Hepatocyte (in vitro differentiated cells): ENCODE measurements around the gene ZP4. TPM values are rescaled to one million over a fixed set of nuclear protein-coding genes. Genes with fewer than 3 reads are reported as not detected.

Experiments
- DNase-seq: peaks from one replicate; pipeline ENCODE4 v3.0.0-alpha.2; 2016; ENCODE audit warnings: low spot score
- H2AFZ ChIP-seq: fragments of 200-600 bp; sonication (generic); 2 replicates; pipeline ENCODE4 v1.6.0; 2016; ENCODE audit warnings: antibody characterized with exemption, mild to moderate bottlenecking
- H3K27ac ChIP-seq: fragments of 200-600 bp; sonication (generic); 2 replicates; pipeline ENCODE4 v1.5.1; 2016; ENCODE audit warnings: mild to moderate bottlenecking
- H3K27me3 ChIP-seq: fragments of 200-600 bp; sonication (generic); 2 replicates; pipeline ENCODE4 v1.6.1; 2016
- H3K36me3 ChIP-seq: fragments of 200-600 bp; sonication (generic); replicated peaks from 2 replicates; pipeline ENCODE4 v1.5.1; 2016; ENCODE audit warnings: low read depth; ENCODE audit not compliant: insufficient read depth
- H3K4me1 ChIP-seq: fragments of 200-600 bp; sonication (generic); 2 replicates; pipeline ENCODE4 v1.5.1; 2016; ENCODE audit warnings: mild to moderate bottlenecking, moderate library complexity; ENCODE audit not compliant: insufficient read depth
- H3K4me2 ChIP-seq: fragments of 200-600 bp; sonication (generic); 2 replicates; pipeline ENCODE4 v1.6.0; 2016
- H3K4me3 ChIP-seq: fragments of 200-600 bp; sonication (generic); 2 replicates; pipeline ENCODE4 v1.5.1; 2016; ENCODE audit warnings: mild to moderate bottlenecking
- H3K79me2 ChIP-seq: fragments of 200-600 bp; sonication (generic); 2 replicates; pipeline ENCODE4 v1.6.0; 2017; ENCODE audit warnings: mild to moderate bottlenecking
- H3K9me2 ChIP-seq: fragments of 200-600 bp; sonication (generic); replicated peaks from 2 replicates; pipeline ENCODE4 v1.6.0; 2017; ENCODE audit warnings: mild to moderate bottlenecking; ENCODE audit not compliant: insufficient read depth
- H3K9me3 ChIP-seq: fragments of 200-600 bp; sonication (generic); 2 replicates; pipeline ENCODE4 v1.5.1; 2016; ENCODE audit warnings: low read depth, mild to moderate bottlenecking
- H4K20me1 ChIP-seq: fragments of 200-600 bp; sonication (generic); 2 replicates; pipeline ENCODE4 v1.6.0; 2016; ENCODE audit warnings: mild to moderate bottlenecking; ENCODE audit not compliant: insufficient read depth, poor library complexity, severe bottlenecking
- EZH2 ChIP-seq: fragments of 200-600 bp; sonication (generic); IDR thresholded peaks from 2 replicates; pipeline ENCODE4 v1.6.1; 2016; ENCODE audit warnings: antibody characterized with exemption, mild to moderate bottlenecking, borderline replicate concordance
- EZH2phosphoT487 ChIP-seq: fragments of 200-600 bp; sonication (generic); IDR thresholded peaks from one replicate; pipeline ENCODE4 v1.6.1; 2018; ENCODE audit warnings: antibody characterized with exemption, mild to moderate bottlenecking, low read depth, moderate library complexity; ENCODE audit not compliant: unreplicated experiment, severe bottlenecking
- WGBS: methylation state at CpG from one replicate; pipeline ENCODE4 v1.1.6; 2016; ENCODE audit warnings: low lambda C conversion rate; ENCODE audit errors: missing lambda C conversion rate; 5-methylcytosine and 5-hydroxymethylcytosine counted together
- polyA plus RNA-seq: library from polyadenylated mRNA; unstranded; fragments of >200 nt; fragmentation: Nextera tagmentation; extraction: Ambion mirVana; gene quantifications from 2 replicates; pipeline ENCODE4 v1.2.1, GENCODE V29; 2016
- total RNA-seq: library from RNA; depleted of rRNA; stranded (reverse); fragments of >200 nt; gene quantifications from 2 replicates; pipeline ENCODE4 v1.2.3, GENCODE V29; 2014
- TF ChIP-seq, protein P1 (sequence below): fragments of 200-600 bp; sonication (generic); IDR thresholded peaks from 2 replicates; pipeline ENCODE4 v1.5.1; 2016; ENCODE audit warnings: antibody characterized with exemption, mild to moderate bottlenecking; ENCODE audit not compliant: poor library complexity

ZP4 gene, protein sequence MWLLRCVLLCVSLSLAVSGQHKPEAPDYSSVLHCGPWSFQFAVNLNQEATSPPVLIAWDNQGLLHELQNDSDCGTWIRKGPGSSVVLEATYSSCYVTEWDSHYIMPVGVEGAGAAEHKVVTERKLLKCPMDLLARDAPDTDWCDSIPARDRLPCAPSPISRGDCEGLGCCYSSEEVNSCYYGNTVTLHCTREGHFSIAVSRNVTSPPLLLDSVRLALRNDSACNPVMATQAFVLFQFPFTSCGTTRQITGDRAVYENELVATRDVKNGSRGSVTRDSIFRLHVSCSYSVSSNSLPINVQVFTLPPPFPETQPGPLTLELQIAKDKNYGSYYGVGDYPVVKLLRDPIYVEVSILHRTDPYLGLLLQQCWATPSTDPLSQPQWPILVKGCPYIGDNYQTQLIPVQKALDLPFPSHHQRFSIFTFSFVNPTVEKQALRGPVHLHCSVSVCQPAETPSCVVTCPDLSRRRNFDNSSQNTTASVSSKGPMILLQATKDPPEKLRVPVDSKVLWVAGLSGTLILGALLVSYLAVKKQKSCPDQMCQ
- total RNA-seq (0.17 TPM in 1 of 2 replicates, not detected in the other), polyA plus RNA-seq (0.13 TPM in 1 of 2 replicates, not detected in the other)

DNA sequence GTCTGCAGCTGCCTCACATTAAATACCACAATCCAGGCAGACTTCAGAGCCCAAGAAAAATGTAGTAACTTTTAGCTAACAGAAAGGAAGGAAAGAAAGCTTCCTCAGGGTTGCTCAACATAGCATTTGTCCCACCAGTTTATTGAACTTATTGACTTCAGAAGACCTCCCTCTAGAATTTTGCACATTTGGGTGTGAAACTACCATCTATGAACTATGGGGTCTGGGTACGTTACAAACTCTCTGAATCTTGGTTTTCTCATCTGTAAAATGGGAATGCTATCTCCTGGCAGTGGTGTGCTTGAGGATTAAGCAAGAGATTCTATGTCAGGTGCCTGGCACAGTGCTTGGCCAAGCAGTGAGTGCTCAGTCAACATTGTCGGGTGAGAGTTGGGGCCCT is at the start of gene ZP4:
ZP4 (minus strand) TSS at position 101 of the 400 bp plus-strand sequence. CDS start 287 bp downstream, outside the sequence.
- no peak within 1 kb of the TSS for H3K4me3 ChIP-seq
- TF ChIP-seq EZH2 (no peak), EZH2phosphoT487 (no peak)
- TF ChIP-seq, protein P1, sequence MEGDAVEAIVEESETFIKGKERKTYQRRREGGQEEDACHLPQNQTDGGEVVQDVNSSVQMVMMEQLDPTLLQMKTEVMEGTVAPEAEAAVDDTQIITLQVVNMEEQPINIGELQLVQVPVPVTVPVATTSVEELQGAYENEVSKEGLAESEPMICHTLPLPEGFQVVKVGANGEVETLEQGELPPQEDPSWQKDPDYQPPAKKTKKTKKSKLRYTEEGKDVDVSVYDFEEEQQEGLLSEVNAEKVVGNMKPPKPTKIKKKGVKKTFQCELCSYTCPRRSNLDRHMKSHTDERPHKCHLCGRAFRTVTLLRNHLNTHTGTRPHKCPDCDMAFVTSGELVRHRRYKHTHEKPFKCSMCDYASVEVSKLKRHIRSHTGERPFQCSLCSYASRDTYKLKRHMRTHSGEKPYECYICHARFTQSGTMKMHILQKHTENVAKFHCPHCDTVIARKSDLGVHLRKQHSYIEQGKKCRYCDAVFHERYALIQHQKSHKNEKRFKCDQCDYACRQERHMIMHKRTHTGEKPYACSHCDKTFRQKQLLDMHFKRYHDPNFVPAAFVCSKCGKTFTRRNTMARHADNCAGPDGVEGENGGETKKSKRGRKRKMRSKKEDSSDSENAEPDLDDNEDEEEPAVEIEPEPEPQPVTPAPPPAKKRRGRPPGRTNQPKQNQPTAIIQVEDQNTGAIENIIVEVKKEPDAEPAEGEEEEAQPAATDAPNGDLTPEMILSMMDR: no peak
- H3K36me3 ChIP-seq: no peaks in the 10 kb centered on the region
- no peak within 1 kb of the TSS for H3K4me2 ChIP-seq
- no peaks in the 10 kb centered on the region for H3K9me2 ChIP-seq
- H3K27ac ChIP-seq: no peak within 1 kb of the TSS
- H3K9me3 ChIP-seq: no peaks in the 10 kb centered on the region
- H3K27me3 ChIP-seq: no peaks in the 10 kb centered on the region
- H2AFZ ChIP-seq: no peak within 1 kb of the TSS
- H3K79me2 ChIP-seq: no peaks in the 10 kb centered on the region
- 89% methylated on average over 2 of the region's 2 CpGs for WGBS
- H3K4me1 ChIP-seq: no peaks in the 10 kb centered on the region
- DNase-seq: no peak
- H4K20me1 ChIP-seq: no peaks in the 10 kb centered on the region

DNA sequence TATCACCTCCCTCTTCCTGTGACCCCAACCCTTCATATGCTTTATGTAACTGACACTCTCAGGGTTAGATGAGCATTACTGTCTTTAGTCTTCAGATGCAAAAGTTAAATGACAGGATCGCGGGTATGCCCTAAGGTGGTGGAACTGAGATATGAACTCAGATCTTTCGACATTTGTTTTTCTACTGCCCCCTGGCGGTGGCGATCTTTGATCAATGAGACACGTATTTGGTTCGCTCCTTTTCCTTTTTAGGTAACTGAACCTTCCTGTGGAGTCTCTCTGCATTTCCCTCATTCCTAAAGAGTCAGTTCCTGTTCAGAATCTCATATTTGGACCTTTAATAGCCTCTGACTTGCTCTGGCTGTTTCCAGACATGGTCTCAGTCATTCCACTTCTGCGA is 47.8 kb upstream of the ZP4 start:
- no peak overlapping the region for H2AFZ ChIP-seq
- H3K4me2 ChIP-seq: no peak overlapping the region
- no peaks in the 10 kb centered on the region for H4K20me1 ChIP-seq
- DNase-seq: no peak
- H3K27ac ChIP-seq: no peak overlapping the region
- H3K36me3 ChIP-seq: no peaks in the 10 kb centered on the region
- no peaks in the 10 kb centered on the region for H3K9me3 ChIP-seq
- H3K4me3 ChIP-seq: no peak overlapping the region
- no peaks in the 10 kb centered on the region for H3K4me1 ChIP-seq
- no peaks in the 10 kb centered on the region for H3K9me2 ChIP-seq
- no peaks in the 10 kb centered on the region for H3K79me2 ChIP-seq
- TF ChIP-seq EZH2phosphoT487 (no peak), EZH2 (no peak)
- TF ChIP-seq, protein P1: no peak
- no peaks in the 10 kb centered on the region for H3K27me3 ChIP-seq
- 78% methylated on average over 8 of the region's 8 CpGs for WGBS

DNA sequence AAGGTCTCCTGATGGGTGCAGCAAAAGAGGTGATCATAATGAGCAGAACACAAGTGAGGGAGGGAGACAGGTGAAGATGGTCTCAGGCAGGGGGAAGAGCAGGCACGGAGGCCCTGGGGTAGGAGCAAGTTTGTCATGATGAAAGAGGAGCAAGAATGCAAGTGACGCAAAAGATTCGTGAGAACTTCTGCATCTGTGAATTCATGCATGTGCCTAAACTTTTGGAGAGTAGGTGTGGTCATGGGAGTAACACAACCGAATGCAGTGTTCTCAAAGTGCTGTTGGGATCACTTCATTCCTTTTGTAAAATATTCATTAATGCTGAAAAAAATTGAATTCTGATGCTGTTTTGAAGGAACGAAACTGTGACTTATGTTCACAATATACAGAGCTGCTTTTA is 47.3 kb upstream of the ZP4 start:
- Histone ChIP-seq H3K79me2 (no peaks in the 10 kb centered on the region), H3K36me3 (no peaks in the 10 kb centered on the region), H3K4me1 (no peaks in the 10 kb centered on the region), H3K9me2 (no peaks in the 10 kb centered on the region), H3K9me3 (no peaks in the 10 kb centered on the region), H2AFZ (no peak overlapping the region), H3K27ac (no peak overlapping the region), H3K4me3 (no peak overlapping the region), H3K27me3 (no peaks in the 10 kb centered on the region), H4K20me1 (no peaks in the 10 kb centered on the region), H3K4me2 (no peak overlapping the region)
- DNase-seq: no peak
- 93% methylated on average over 5 of the region's 5 CpGs for WGBS
- no peak for TF ChIP-seq EZH2phosphoT487

DNA sequence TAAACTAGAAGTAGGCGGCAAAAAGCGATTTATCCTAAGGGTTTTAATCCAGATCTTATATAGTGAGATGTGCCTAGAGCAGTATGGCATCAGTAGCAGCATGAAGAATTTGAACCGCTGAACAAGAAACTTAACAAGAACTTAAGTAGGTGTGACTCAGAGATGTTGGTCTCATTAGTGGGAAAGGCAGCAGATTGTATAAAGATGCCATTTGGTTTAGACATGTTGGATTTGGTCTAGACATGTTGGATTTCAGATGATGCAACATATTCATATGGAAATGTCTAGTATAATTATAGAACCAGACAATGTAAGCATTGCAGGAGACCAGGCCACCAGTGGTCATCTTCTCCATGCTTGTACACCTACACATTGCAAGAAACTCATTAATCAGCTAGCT is 42.1 kb upstream of the ZP4 start:
- DNase-seq: no peak
- H3K4me3 ChIP-seq: no peak overlapping the region
- H3K9me2 ChIP-seq: no peaks in the 10 kb centered on the region
- no peaks in the 10 kb centered on the region for H3K36me3 ChIP-seq
- TF ChIP-seq, protein P1: no peak
- no peak for TF ChIP-seq EZH2
- TF ChIP-seq EZH2phosphoT487: no peak
- H3K4me1 ChIP-seq: no peaks in the 10 kb centered on the region
- 94% methylated on average over 3 of the region's 3 CpGs for WGBS
- H3K79me2 ChIP-seq: no peaks in the 10 kb centered on the region
- H3K9me3 ChIP-seq: no peaks in the 10 kb centered on the region
- no peaks in the 10 kb centered on the region for H3K27me3 ChIP-seq
- H3K4me2 ChIP-seq: no peak overlapping the region
- H4K20me1 ChIP-seq: no peaks in the 10 kb centered on the region
- no peak overlapping the region for H2AFZ ChIP-seq
- H3K27ac ChIP-seq: no peak overlapping the region
